Uterus (tissue), 2 donors: ENCODE results near the gene SPINT1.

Experiments used
- CTCF ChIP-seq, 4 experiments: fragments of 200-600 bp in 2 of 4; fragments of 450-650 bp in 2 of 4; sonication (generic) in 2 of 4; IDR thresholded peaks; one replicate each; pipeline ENCODE4 v1.5.1; 2016 to 2019; ENCODE audit warnings: antibody characterized with exemption in 4 of 4, mild to moderate bottlenecking in 2 of 4, moderate library complexity in 1 of 4
- POLR2A ChIP-seq, 2 donors: fragments of 450-650 bp; IDR thresholded peaks; one replicate each; pipeline ENCODE4 v1.6.1; 2016; ENCODE audit warnings: antibody characterized with exemption in 2 of 2, mild to moderate bottlenecking in 1 of 2, moderate library complexity in 1 of 2

DNA sequence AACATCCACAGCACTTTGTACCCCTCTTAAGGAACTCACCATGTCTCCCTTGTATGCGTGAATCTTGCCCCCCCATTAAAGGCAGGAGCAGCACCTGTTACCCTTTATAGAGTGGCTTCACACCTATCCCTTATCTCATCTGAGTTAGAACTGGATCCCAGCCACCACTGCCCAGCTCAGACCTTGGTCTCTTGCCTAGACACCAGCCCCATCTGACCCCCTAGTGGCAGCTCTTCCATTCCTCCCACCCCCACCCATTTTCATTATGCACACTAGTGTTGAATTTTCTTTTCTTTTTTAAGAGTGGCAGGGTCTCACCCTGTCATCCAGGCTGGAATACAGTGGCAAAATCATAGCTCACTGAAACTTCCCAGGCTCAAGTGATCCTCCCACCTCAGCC, 40.2 kb upstream of the SPINT1 start:
- TF ChIP-seq CTCF (IDR thresholded peaks at IDR 0.05) (no peak), POLR2A (IDR thresholded peaks at IDR 0.05) (no peak)
